ENCODE data around the gene PREX1.
A peak's percentile ranks its signal among the peaks of the same experiment; 100 is the strongest.

The PREX1 gene

GRCh38 chr20:48750941-48751635 is 76.7 kb downstream of the PREX1 start:
- ATAC-seq (peak; percentile 45), DNase-seq (no peak)

- DNase-seq (no peak), ATAC-seq (no peak)
Observed at GRCh38 chr20:48750376-48750775, 77.4 kb downstream of the PREX1 start.

GRCh38 chr20:48749437-48749836 is 78.4 kb downstream of the PREX1 start:
- DNase-seq = no peak
- ATAC-seq = peak; percentile 38

GRCh38 chr20:48748556-48748955 is 79.2 kb downstream of the PREX1 start:
- DNase-seq = no peak
- no peak for ATAC-seq

- DNase-seq = no peak
Observed at GRCh38 chr20:48747840-48748414, 79.9 kb downstream of the PREX1 start.

GRCh38 chr20:48745330-48745729 is 82.5 kb downstream of the PREX1 start:
- DNase-seq (no peak), ATAC-seq (no peak)

More at GRCh38 chr20:48747840-48748414, 79.9 kb downstream of the PREX1 start:
- ATAC-seq = no peak

- DNase-seq = no peak
- ATAC-seq = no peak
Observed at GRCh38 chr20:48744515-48744914, 83.3 kb downstream of the PREX1 start.

- ATAC-seq = no peak
- no peak for DNase-seq
Observed at GRCh38 chr20:48743807-48744206, 84.0 kb downstream of the PREX1 start.

GRCh38 chr20:48742912-48743680 is 84.7 kb downstream of the PREX1 start:
- ATAC-seq = no peak
- no peak for DNase-seq

GRCh38 chr20:48742233-48742632 is 85.6 kb downstream of the PREX1 start:
- no peak for ATAC-seq
- DNase-seq = no peak

- DNase-seq (no peak), ATAC-seq (no peak)
Observed at GRCh38 chr20:48741669-48742068, 86.1 kb downstream of the PREX1 start.

GRCh38 chr20:48740712-48741111 is 87.1 kb downstream of the PREX1 start:
- DNase-seq (no peak), ATAC-seq (no peak)

GRCh38 chr20:48740292-48740649 is 87.5 kb downstream of the PREX1 start:
- ATAC-seq (no peak), DNase-seq (no peak)

- DNase-seq = peak; percentile 58
- ATAC-seq = peak; percentile 67
Observed at GRCh38 chr20:48739395-48740291, 88.2 kb downstream of the PREX1 start.

GRCh38 chr20:48738399-48739304 is 89.1 kb downstream of the PREX1 start:
- DNase-seq = peak; percentile 79
- peak; percentile 91 for ATAC-seq

- ATAC-seq (no peak), DNase-seq (no peak)
Observed at GRCh38 chr20:48738094-48738398, 89.8 kb downstream of the PREX1 start.

- ATAC-seq = no peak
- DNase-seq = no peak
Observed at GRCh38 chr20:48737434-48738093, 90.2 kb downstream of the PREX1 start.

GRCh38 chr20:48736636-48737035 is 91.2 kb downstream of the PREX1 start:
- ATAC-seq (no peak), DNase-seq (no peak)

- no peak for DNase-seq
- no peak for ATAC-seq
Observed at GRCh38 chr20:48736231-48736630, 91.6 kb downstream of the PREX1 start.

- DNase-seq = no peak
- no peak for ATAC-seq
Observed at GRCh38 chr20:48735112-48735511, 92.7 kb downstream of the PREX1 start.
